GM18511 (cell line): ENCODE results near the gene HSD17B8.

Experiments
- ATAC-seq: cut with Tn5 transposase; IDR thresholded peaks from one replicate; pipeline ENCODE4 v1.9.1; 2021; ENCODE audit warnings: mild to moderate bottlenecking, moderate library complexity; ENCODE audit not compliant: unreplicated experiment

The HSD17B8 gene

DNA sequence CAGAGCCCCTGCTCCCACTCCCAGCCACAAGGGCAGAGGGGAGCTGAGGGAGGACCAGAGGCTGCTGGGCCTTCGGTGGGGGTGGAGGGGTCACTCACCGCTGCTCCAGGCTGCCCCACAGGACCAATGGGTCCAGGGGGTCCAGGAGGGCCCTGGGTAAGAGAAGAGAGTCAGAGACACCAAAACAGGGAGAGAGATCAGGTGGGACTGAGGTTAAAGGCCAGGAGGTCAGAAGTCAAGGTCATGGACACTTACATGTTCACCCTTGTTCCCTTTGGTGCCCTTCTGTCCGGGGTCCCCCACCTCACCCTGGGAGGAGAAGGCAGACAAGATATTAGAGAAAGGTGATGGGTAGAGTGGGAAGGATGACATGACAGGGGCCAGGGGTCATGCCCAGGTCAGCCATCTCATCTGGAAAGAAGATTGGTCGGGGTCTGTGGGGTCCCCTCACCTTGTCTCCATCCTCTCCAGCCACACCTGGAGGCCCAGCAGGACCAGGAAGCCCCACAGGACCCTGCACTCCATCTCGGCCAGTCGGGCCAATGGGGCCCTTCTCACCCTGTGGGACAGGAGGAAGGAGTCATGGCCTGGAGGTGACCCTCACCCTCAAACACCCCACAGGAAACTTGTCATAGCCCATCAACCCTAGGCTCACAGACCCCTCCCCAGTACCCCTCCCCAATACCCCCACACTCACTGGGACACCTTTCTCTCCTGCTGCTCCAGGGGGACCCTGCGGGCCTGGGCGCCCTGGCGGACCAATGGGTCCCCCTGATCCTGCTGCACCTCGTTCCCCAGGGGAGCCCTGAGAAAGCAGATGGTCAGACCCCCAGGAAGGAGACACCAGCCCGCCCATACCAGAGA is 33.2 kb upstream of the HSD17B8 start:
- ATAC-seq, result no peak

DNA sequence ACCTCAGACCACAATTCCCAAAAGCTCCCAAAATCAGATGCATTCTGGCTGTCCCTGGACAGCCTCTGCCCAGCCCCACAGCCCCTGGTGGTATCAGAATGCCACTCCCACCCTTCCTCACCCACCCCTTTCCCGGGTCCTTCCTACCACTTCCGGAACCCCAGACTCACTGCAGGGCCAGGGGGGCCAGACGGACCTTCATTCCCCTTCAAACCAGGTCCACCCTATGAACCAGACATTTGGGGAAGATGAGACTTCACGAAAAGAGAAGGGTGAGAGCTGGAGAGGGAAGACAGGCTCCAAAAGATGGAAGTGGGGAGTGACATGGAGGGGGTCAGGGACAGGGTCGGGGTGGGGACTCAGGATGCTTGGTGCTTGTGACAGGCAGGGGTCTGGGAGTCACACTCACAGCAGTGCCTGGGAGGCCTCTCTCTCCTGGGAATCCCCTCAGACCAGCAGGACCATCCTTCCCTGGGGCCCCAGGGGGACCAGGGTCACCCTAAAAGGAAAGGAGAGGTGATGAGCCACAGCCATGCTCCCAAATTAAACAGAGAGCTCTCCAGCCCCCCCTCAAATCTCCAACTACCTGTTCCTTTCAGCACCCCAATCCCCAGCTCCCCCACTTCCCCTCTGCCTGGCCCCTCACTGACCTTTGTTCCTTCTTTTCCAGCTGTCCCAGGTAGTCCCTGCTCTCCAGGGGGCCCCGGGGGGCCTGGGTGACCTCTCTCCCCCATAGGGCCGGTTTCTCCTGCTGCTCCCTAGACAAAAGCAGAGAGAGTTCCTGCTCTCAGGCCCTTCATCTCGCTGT is 32.4 kb upstream of the HSD17B8 start:
- no peak for ATAC-seq

GRCh38 chr6:33172688-33173534 is 31.5 kb upstream of the HSD17B8 start:
- ATAC-seq, result no peak

DNA sequence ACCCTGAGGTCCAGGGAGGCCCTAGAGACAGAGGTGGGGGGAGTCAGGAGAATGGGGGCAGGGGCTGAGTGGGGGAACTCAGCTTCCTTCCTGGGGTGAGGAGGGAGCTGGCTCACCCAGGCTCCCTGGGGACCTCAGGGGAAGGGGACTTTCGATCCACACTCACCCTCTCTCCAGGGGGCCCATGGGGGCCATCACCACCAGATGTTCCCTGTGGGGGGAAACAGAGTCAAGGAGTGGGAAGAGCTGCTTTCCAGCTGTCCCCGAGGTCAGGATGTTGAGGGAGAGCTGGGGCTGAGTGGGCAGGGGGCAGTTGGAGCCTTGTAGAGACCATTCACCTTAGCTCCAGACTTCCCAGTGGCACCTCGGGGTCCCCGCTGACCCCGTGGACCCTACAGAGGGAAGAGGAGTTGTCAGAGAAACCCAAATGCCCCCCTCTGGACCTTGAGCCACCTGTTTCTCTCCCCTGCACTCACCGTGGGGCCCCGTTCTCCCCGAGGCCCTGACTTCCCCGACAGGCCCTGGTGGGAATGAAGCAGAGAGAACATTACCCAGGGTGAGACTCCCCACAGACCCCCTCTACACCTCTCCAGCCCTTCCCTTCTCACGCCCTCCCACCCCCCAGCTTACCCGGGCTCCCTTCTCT is 30.8 kb upstream of the HSD17B8 start:
- no peak for ATAC-seq

- no peak for ATAC-seq
Measured at GRCh38 chr6:33174784-33175183, 29.7 kb upstream of the HSD17B8 start.

DNA sequence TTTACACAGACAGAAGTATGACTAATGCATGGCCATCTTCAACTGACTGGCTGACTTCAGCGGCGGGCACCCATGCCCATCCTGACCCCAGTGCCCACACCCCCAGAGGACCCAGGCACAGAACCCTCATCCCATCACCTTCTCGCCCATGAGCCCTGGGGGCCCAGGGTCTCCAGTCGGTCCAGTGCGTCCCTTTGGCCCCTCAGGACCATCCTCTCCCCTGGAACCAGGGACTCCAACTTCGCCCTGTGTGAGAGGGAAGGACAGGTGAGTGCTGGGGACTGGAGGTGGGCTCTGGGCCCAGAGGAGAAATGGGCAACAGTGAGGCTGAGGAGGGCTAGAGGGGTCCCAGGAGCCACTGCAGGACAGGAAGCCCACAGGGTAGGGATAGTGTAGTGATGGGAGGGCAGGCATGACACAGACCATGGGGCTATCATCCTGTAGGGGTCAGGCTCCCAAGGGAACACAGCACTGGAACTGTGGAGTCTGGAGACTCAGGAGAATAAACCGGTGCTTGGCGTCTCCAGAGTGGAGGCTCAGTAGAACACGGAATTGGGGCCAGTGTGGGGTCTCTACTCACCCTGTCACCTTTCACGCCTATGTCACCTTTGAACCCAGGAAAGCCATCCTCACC is 28.9 kb upstream of the HSD17B8 start:
- no peak for ATAC-seq

GRCh38 chr6:33176906-33177305 is 27.5 kb upstream of the HSD17B8 start:
- ATAC-seq, result no peak

- ATAC-seq, result no peak
Measured at GRCh38 chr6:33177552-33178446, 26.7 kb upstream of the HSD17B8 start.

- no peak for ATAC-seq
Measured at GRCh38 chr6:33178755-33179475, 25.5 kb upstream of the HSD17B8 start.

- ATAC-seq, result no peak
Measured at GRCh38 chr6:33181141-33181540, 23.3 kb upstream of the HSD17B8 start.

GRCh38 chr6:33183071-33183683 is 21.3 kb upstream of the HSD17B8 start:
- no peak for ATAC-seq

GRCh38 chr6:33185190-33185589 is 19.3 kb upstream of the HSD17B8 start:
- no peak for ATAC-seq

DNA sequence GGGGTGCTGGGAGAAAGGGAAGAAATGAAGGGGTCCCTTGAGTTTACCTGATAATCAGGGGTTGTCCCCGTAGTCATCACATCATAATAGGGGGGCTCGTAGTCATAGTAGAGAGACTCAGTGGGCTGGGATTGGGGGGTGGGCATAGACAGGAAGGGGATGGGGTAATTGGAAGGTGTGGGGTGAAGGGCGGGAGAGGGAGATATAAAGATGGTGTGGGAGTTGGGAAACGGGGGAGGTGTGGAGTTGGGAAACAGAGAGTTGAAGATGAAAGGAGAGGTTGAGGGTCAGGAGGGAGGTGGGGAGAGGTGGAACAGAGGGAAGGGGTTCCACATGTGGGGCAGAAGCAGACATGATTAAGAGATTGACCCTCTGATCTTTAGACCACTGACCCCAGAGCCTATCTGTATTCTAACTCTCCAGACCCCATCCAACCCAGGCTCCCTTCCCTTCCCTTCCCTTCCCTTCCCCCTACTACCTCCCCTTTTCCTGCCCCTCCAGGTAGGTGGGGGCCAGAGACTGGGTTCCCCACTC is 18.7 kb upstream of the HSD17B8 start:
- ATAC-seq, result no peak

GRCh38 chr6:33187809-33188208 is 16.6 kb upstream of the HSD17B8 start:
- no peak for ATAC-seq

DNA sequence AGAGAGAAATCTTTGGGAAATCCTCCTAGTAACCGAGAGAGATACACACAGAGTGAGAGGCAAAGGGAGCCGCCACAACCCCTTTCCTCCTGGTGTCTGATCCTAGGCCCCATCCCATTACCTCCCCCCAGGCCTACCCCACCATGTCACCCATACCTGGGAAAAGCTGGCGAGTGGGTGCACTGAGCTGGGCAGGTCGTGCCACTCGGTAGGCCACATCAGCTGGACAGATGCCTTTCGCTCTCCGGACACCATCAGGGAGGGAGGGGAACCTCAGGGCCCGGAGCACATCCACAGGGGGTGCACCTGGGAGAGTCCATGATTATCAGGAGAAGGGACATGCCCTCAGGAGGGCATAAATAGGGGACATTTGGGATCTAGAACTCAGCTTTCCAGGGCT is 15.3 kb upstream of the HSD17B8 start:
- ATAC-seq, result no peak

DNA sequence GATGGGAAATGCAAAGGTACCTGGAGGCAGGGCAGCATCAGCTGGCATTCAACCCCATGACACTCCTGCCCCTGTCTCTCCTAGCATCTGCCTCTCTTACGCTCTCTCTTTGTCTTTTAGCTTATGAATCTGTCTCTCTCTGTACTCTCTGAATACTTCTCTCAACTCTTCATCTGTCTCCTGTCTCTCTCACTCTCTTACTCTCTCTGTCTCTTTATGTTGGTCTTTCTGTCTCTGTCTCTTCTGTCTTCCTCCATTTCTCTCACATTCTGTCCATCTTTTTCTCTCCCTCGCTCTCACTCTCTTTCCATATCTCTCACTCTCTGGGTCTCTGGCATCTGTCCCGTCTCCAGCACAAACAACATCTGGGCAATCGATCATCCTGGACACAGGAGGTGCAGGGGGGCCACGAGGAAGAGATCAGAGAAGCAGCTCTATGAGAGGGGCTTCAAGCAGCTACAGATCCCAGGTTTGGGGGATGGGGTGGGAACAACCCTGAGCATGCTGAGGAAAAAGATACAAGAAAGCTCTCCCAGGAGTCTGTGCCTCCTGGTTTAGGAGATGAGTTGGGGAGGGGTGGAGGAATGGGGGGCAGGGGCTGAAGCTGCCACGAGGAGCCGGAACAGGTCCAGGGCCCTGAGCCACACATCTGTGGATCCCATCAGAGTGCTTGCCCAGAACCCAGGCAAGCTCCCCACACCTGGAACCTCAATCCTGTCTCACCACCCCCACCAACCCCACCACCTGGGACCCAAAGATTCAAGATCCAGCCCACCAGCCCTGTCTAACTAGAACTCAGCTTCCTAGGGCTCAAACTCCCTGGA is 14.6 kb upstream of the HSD17B8 start:
- no peak for ATAC-seq

DNA sequence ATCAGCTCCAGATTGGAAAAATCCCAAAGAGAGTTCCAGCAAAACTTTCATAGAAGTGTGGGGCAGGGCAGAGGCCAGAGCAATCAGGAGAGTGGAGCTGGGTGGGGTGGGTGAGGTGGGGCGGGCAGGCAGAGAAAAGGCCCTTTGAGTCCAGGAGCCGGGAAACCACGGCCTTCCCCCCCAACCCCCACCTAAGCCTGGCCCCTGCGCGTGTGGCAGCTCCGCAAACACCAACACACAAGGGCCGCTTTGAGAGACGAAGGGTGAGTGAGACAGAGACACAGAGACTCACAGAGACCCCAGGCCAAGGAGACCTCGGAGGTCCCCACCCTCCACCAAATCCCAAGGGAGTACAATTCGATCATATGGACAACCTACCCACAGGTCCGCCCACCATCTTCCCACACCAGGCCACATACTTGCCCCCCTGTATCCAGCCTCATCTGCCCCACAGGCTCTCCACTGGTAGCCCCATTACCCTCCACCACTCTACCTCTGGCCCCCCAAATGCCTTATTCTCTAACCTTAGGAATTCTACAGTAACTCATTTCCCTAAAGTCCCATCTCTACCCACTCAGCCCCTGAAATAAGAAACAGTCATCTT is 13.8 kb upstream of the HSD17B8 start:
- ATAC-seq, result no peak
